Measurements from ENCODE around the gene GLI1.
"Not testable (repeated sequence)": the region's sequence is repeated elsewhere in the genome, so short reads cannot be mapped to it uniquely, and the experiment has no call there.

The GLI1 gene

DNA sequence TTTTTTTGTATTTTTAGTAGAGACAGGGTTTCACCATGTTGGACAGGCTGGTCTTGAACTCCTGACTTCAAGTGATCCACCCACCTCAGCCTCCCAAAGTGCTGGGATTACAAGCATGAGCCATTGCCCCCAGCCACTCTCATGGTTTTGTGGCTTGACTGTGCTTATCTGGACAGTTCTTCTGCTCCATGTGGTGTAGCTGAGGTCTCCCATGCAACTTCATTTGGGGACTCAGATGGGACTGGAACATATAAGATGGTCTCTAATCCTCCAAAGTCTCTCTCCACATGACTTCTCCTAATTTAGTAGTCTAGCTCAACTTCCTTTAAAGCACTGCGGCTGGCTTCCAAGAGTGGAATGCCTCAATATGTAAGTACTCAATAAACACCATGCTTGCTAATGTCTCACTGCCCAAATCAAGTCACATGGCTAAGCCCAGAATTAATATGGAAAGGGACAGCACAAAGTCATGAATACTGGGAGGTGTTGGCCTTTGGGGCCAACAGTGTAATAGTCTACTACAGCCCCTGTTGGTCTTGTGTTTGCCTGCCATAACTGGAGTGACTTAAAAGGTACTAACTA lies 17.6 kb upstream of the GLI1 start:
- no peak for DNase-seq

DNA sequence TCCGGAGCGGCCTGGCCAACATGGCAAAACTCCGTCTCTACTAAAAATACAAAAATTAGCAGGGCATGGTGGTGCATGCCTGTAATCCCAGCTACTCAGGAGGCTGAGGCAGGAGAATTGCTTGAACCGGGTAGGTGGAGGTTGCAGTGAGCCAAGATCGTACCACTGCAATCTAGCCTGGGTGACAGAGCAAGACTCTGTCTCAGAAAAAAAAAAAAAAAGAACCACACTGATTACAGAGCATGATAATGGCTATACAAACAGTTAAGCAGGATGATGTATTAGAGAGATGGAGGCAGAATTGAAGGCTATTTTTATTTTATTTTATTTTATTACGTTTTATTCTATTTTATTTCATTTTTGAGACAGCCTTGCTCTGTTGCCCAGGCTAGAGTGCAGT lies 15.2 kb upstream of the GLI1 start:
- DNase-seq: not testable (repeated sequence)

DNA sequence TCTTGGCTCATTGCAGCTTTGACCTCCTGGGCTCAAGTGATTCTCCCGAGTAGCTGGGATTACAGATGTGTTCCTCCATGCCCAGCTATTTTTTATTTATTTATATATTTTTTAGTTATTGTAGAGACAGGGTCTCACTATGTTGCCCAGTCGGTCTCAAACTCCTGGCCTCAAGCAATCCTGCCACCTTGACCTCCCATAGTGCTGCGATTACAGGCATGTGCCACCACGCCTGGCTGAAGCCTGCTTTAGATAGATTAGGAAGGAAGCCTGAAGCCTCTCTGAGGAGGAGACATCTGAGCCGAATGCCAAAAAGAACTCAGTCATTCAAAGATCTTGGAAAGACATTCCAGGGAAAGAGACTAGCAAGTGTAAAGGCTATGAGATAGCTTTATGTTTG lies 14.8 kb upstream of the GLI1 start:
- DNase-seq: no peak

DNA sequence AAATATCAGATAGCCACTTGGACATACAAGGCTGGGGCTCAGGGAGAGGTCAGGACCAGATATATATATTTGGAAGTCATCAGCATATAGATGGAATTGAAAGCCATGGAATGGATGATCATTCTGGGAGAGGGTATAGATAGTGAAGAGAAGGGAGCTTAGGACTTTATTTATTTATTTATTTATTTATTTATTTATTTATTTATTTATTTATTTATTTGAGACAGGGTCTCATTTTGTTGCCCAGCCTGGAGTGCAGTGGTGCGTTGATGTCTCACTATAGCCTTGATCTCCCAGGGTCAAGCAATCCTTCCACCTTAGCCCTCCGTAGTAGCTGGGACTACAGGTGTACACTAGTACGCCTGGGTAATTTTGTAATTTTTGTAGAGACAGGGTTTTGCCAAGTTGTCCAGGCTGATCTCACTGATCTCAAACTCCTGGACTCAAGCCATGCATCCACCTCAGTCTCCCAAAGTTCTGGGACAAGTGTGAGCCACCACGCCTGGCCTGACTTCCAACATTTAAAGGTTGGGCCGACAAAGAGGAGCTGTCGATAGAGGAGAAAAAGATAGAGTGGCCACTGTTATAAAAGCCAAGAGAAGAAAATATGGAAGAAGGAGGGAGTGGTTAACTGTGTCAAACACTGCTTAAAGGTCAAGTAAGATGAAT lies 13.2 kb upstream of the GLI1 start:
- DNase-seq: no peak

DNA sequence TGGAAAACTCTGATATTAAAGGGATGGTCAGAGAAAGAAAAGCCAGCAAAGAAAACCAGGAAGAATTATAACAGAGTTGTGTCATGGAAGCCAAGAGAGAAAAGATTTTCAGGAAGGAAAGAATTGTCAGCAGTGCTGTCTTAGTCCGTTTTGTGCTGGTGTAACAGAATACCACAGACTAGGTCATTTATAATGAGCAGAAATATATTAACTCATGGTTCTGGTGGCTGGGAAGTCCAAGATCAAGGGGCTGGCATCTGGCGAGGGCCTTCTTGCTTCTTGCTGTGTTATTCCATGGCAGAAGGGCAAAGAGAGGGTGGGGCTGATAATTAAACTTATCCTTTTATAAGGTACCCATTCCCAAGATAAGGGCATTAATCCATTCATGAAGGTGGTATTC lies 10.9 kb upstream of the GLI1 start:
- no peak for DNase-seq

DNA sequence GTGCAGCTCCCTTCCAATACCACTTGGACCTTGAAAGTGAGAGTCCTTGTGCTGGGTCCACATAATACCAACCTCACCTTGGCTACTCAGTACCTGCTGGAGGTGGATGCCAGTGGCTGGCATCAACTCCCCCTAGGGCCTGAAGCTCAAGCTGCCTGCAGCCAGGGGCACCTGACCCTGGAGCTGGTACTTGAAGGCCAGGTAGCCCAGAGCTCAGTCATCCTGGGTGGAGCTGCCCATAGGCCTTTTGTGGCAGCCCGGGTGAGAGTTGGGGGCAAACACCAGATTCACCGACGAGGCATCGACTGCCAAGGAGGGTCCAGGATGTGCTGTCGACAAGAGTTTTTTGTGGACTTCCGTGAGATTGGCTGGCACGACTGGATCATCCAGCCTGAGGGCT lies 10.2 kb upstream of the GLI1 start:
- no peak for DNase-seq

DNA sequence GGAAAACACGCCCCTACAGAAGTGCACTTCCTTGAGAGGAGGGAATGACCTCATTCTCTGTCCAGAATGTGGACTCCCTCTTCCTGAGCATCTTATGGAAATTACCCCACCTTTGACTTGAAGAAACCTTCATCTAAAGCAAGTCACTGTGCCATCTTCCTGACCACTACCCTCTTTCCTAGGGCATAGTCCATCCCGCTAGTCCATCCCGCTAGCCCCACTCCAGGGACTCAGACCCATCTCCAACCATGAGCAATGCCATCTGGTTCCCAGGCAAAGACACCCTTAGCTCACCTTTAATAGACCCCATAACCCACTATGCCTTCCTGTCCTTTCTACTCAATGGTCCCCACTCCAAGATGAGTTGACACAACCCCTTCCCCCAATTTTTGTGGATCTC lies 9.5 kb upstream of the GLI1 start:
- no peak for DNase-seq

DNA sequence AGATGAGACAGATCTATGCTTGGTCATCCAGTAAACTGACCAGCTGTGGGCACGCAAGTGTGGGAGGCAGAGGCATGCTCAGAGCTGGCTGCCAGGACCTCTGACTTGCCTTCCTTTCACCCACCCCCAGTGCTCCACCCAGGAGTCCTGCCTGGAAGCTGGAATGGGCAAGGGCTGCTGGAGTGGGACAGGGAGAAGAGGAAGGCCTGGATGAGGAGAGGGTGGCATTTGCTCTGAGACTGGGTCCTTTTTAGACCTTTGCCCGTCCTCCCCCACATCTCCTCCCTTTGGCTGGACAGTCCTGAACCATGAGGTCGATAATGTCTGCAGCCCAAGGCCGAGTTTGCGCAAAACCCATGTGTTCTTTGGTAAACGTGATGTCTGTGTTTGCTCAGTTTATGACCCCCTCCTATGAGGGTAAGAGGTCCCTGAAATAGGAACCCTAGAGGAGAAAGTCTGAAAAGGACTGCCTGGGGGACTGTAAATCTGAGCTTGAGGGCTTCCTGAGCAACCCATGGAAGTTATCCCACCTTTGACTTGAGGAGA lies 8.3 kb upstream of the GLI1 start:
- no peak for DNase-seq

DNA sequence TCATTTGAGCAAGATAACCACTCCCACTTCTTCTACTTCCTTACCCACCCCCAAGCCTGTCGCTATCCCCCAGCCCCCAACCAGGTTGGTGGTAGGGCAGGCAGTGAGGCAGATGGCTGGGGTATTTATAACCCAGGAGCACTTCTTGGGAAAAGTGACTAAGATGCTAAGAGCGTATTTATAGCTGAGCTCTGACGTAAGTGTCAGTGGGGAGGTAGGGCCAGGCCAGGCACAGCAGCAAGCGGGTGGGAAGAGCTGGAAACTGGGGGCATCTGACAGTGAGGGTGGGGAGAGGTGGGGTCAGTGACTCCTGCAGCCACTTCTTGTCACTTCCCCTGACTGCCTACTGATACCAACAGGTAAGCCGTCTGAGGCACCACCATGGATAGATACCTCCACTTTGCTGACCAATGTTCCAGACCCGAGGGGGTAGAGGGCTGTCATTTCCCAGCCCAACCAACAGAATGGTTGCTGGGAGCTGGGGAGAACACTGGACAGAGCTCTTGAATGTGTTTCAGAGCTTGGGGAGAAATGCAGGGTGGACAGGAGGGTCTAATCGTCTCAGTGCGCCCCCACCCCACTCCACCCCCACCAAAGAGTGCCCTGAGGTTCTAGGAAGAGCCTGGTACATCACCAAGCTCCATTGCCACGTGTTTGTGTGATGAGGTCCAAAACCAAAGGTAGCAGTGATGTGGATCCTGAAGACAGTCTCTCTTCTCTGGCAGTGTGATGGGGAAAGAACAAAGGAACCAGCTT lies 7.2 kb upstream of the GLI1 start:
- DNase-seq: peak; percentile 81

DNA sequence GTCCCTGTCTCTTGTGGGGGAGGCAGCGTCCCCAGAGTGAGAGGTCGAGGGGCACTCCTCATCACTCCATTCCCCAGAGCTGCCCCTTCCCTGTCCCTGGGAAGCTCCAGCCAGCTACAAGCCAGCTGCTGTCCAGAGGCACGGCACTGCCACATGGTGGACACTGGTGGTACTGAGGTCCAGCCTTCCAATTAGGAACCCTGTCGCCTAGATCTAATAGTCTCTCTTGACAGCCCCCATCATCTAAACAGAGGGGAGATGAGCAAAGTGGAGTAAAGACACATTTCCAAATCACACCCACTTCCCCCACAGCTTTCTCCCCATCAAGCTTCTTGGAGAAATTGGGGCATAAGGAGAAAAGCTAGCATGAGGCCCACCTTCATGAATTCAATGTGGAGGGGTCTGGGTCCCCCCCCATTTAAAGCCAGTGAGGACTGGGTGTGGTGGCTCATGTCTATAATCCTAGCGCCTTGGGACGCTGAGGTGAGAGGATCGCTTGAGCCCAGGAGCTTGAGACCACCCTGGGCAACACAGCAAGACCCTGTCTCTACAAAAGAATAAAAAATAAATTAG lies 6.6 kb upstream of the GLI1 start:
- peak; percentile 54 for DNase-seq

DNA sequence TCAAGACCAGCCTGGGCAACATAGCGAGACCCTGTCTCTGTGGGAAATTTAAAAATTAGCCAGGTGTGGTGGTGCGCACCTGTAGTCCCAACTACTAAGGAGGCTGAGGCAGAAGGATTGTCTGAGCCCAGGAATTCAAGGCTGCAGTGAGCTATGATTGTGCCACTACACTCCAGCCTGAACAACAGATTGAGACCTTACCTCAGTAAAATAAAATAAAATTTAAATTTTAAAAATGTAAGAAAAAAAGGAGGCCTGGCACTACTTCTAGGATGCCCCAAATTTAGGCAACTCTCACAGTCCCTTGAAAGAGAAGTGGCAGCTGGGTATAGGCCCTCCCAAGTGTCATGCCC lies 5.4 kb upstream of the GLI1 start:
- DNase-seq: no peak

DNA sequence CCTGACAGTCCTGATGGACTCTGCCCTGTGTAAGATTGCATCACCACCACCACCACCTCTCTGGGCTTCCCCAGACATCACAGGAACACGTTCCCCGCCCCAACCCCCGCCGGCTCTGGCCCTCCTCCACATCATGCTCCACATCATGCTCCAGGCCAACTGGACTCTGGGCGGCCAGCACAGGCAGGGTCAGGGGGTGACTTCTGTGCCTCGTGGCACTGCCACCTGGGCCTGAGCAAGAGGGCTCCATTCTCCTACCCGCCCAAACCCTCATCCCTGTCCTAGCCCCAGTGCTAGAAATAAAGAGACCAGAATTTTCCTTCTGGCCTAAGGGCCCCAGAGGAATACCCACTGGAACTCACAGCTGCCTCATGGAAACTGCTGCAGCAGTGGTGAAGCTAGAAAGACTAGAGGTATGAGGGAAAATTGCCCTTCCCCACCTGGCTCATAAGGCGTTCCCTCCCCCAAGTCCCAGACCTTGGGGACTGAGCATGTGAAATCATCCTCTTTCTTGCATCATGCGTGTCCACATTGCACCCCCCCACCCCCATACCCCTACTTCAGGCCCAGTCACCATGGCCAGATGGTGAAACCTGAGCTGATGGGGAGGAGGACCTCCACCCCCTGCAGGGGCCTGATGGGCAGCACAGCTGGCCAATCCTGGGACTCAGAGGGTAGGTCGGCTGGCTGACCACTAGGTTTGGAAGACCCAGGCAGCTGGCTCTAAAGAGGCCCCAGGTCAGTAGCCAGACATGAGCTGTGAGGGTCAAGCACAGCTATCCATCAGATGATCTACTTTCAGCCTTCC lies 4.8 kb upstream of the GLI1 start, which contains the start of gene INHBE:
TSS of gene INHBE (plus strand) at position 742 of the 808 bp plus-strand sequence. CDS start 230 bp downstream, outside the sequence.
- DNase-seq: peak; percentile 84

DNA sequence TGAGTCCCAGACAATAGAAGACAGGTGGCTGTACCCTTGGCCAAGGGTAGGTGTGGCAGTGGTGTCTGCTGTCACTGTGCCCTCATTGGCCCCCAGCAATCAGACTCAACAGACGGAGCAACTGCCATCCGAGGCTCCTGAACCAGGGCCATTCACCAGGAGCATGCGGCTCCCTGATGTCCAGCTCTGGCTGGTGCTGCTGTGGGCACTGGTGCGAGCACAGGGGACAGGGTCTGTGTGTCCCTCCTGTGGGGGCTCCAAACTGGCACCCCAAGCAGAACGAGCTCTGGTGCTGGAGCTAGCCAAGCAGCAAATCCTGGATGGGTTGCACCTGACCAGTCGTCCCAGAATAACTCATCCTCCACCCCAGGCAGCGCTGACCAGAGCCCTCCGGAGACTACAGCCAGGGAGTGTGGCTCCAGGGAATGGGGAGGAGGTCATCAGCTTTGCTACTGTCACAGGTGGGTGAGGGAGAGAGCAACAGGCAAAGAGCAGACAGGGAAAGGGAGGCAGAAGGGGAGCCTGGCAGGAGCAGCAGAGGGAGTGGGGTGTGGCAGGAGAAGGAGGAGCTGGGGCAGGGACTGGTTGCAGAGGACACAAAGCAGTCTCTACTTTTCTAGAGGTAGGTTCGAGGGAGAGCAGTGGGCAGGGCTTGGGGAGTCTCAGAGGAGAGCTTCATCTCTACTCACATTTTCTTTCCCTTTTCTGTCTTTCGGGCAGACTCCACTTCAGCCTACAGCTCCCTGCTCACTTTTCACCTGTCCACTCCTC lies 4.0 kb upstream of the GLI1 start:
- peak; percentile 84 for DNase-seq

DNA sequence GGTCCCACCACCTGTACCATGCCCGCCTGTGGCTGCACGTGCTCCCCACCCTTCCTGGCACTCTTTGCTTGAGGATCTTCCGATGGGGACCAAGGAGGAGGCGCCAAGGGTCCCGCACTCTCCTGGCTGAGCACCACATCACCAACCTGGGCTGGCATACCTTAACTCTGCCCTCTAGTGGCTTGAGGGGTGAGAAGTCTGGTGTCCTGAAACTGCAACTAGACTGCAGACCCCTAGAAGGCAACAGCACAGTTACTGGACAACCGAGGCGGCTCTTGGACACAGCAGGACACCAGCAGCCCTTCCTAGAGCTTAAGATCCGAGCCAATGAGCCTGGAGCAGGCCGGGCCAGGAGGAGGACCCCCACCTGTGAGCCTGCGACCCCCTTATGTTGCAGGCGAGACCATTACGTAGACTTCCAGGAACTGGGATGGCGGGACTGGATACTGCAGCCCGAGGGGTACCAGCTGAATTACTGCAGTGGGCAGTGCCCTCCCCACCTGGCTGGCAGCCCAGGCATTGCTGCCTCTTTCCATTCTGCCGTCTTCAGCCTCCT lies 3.4 kb upstream of the GLI1 start:
- DNase-seq: peak; percentile 83

DNA sequence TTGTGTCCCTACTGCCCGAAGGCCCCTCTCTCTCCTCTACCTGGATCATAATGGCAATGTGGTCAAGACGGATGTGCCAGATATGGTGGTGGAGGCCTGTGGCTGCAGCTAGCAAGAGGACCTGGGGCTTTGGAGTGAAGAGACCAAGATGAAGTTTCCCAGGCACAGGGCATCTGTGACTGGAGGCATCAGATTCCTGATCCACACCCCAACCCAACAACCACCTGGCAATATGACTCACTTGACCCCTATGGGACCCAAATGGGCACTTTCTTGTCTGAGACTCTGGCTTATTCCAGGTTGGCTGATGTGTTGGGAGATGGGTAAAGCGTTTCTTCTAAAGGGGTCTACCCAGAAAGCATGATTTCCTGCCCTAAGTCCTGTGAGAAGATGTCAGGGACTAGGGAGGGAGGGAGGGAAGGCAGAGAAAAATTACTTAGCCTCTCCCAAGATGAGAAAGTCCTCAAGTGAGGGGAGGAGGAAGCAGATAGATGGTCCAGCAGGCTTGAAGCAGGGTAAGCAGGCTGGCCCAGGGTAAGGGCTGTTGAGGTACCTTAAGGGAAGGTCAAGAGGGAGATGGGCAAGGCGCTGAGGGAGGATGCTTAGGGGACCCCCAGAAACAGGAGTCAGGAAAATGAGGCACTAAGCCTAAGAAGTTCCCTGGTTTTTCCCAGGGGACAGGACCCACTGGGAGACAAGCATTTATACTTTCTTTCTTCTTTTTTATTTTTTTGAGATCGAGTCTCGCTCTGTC lies 2.7 kb upstream of the GLI1 start:
- no peak for DNase-seq

DNA sequence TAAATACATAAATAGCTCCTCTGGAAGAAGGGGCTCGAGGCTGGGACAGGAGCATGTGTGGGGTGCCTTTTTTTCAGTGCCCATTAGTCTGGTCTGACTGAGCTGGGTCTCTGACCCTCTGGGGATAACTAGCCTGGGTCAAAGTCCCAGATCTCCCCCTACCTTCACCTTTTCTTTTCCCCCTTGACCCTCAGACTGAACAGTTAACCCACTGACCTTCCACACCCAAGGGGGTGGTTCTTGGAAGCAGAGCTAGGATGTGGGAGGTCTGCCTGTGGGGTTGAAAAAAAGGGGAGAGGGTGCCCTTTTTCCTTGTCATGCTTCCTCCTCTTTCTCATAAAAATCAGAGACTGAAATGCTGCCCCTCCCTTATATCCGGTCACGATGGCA lies 925 bp upstream of the GLI1 start:
- no peak for DNase-seq

DNA sequence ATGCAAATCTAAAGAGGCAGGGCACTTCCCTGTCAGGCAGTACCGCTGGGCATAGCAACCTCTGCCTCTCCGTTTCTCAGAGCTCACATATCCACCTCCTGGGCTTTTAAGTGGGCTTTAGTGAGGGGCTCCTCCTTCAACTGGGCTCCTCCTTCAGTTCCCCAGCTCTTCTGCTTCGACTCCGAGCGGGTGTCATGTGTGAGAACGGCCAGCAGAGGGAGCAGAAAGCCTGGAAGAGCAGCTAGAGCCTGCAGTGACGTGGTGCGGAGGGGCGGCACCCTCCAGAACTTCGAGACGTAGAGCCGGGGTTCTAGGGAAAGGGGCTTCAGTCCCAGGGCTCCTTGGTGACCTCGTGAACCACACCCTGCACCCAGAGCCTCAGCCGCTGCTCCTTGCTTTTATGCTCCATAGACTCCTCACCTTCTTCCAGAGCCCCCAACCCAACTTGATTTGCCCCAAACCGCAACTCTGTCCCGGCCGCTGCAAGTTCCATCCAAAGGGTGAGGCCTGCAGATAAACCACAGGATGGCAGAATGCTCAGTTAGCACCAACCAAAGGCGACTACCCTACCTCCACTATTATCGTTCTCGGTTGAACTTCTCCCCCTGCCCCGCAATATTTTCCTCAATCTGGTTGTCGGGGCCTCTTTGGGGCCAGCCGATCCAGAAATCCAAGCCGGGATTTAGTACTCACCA lies 383 bp upstream of the GLI1 start:
- peak; percentile 97 for DNase-seq

DNA sequence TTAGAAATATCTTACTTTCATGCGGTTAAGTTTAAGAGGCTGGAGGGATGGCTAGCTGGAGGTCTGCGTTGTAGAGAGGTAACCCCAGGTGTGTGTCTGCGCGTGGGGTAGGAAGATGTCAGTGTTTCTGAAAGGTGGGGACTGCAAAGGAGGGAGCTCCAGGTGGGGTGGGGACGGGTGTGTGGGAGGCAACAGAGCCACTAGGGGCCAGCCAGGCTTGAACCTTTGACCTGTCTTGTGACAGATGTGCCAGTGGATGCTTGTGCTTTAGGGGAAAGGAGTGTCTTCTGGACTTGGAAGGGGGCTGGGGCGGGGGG lies 841 bp downstream of the GLI1 start:
- peak; percentile 47 for DNase-seq

DNA sequence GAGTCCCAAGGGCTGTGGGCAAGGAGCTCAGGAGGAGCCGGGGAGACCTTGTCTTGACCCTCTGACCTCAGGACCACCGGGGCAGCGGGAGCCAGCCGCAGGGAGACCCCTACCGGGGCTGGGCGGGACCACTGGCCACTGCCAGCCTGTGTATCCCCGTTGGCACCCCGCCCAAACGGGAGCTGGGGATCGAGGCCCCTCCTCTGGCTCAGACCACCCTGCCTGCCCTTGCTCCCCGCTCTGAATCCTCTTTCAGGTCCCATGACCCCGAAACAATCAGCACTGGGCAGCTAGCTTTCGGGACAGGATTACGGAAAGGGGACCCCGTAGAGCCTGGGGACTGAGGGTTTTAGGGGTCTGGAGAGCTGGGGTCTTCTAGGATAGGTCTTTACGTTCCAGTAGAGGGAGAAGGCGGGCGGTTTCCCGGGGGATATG lies 1.3 kb downstream of the GLI1 start:
- no peak for DNase-seq

DNA sequence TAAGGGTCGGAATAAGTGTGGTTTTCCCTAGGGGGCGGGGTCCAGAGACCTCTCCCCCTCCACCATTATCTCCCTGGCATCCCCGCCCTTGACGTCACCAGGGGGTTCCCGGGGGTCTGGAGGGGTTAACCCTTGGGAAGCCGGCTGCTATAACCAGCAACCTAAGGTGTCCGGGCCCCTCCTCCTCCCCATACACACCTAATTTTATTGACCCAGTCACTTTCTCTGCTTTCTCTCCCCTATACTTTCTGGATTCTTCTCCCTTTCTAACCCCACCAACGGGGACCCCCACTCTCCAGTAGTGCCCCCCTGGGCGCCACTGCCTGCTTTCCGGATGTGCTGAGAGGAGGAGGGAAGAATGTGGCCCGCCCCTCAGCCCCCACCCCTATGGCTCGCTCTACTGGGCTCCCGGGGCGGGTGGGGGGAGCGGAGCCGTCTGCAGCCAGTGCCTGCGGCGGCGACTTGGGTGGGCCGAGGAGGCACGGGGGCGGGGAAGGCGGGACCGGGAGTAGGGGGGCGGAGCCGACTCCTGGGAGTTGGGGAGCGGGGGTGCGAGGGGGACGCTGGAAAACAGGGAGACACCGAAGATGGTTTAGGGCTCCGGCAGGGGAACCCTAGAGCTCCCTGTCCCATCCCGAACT lies 1.8 kb downstream of the GLI1 start:
- DNase-seq: peak; percentile 33

Measured in NCI-H2171 treated with DMSO at 0.1 percent for 48 hours (cell line).